Neural crest cell (in vitro differentiated cells): ENCODE results near the gene ADGRB3. TPM values are rescaled to one million over a fixed set of nuclear protein-coding genes. Genes with fewer than 3 reads are reported as not detected.

Experiments
- DNase-seq: peaks from one replicate; pipeline ENCODE4 v3.0.0; 2021; ENCODE audit warnings: low read depth, mixed read lengths, low spot score
- H3K27ac Mint-ChIP-seq: one replicate; pipeline ENCODE4 v1.8.0; 2021; ENCODE audit warnings: mild to moderate bottlenecking, mixed read lengths; ENCODE audit not compliant: unreplicated experiment
- H3K27me3 Mint-ChIP-seq: 2 replicates; pipeline ENCODE4 v1.8.0; 2021; ENCODE audit warnings: low read depth, mild to moderate bottlenecking, mixed read lengths
- H3K36me3 Mint-ChIP-seq: 2 replicates; pipeline ENCODE4 v1.8.0; 2021; ENCODE audit warnings: low read depth, mild to moderate bottlenecking, mixed read lengths
- H3K4me1 Mint-ChIP-seq: 2 replicates; pipeline ENCODE4 v1.8.0; 2021; ENCODE audit warnings: mixed read lengths
- H3K4me3 Mint-ChIP-seq: one replicate; pipeline ENCODE4 v1.8.0; 2021; ENCODE audit warnings: mild to moderate bottlenecking, mixed read lengths
- H3K9me3 Mint-ChIP-seq: 2 replicates; pipeline ENCODE4 v1.8.0; 2021; ENCODE audit warnings: mixed read lengths
- total RNA-seq: library from RNA; stranded (reverse); gene quantifications from 2 replicates; pipeline ENCODE4 v1.2.1, GENCODE V29; 2021
- TF ChIP-seq, protein P1 (sequence below): fragments of 200-600 bp; sonication (generic); conservative IDR thresholded peaks from 2 replicates; pipeline ENCODE4 v1.5.0; 2021; ENCODE audit warnings: antibody characterized with exemption, mild to moderate bottlenecking

ADGRB3 gene
- total RNA-seq, 1 donor from 2014 or later = 5.1 TPM

DNA sequence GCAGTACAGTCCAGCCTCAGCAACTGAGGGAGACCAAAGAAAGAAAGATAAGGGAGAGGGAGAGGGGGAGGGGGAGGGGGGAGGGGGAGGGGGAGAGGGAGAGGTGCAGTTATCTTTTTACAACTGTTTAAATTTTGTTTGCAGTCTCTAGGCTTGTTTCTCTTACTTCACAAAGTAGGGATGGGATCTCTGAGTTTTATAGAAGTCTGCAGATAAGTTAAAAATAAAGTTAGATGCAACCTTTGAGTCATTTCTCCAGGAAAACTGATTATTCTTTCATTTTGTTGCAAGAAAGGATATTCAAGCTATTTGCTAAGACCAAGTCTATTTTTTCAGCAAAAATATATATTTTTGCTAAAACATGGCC is 487.3 kb downstream of the ADGRB3 start:
- H3K9me3 Mint-ChIP-seq = peaks cover 7% of the 10 kb centered on the region
- no peak overlapping the region for H3K27ac Mint-ChIP-seq
- no peak for DNase-seq
- no peak overlapping the region for H3K4me3 Mint-ChIP-seq
- peaks cover 5% of the 10 kb centered on the region for H3K4me1 Mint-ChIP-seq
- TF ChIP-seq, protein P1, sequence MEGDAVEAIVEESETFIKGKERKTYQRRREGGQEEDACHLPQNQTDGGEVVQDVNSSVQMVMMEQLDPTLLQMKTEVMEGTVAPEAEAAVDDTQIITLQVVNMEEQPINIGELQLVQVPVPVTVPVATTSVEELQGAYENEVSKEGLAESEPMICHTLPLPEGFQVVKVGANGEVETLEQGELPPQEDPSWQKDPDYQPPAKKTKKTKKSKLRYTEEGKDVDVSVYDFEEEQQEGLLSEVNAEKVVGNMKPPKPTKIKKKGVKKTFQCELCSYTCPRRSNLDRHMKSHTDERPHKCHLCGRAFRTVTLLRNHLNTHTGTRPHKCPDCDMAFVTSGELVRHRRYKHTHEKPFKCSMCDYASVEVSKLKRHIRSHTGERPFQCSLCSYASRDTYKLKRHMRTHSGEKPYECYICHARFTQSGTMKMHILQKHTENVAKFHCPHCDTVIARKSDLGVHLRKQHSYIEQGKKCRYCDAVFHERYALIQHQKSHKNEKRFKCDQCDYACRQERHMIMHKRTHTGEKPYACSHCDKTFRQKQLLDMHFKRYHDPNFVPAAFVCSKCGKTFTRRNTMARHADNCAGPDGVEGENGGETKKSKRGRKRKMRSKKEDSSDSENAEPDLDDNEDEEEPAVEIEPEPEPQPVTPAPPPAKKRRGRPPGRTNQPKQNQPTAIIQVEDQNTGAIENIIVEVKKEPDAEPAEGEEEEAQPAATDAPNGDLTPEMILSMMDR = no peak
- H3K36me3 Mint-ChIP-seq = peaks cover 7% of the 10 kb centered on the region
- no peaks in the 10 kb centered on the region for H3K27me3 Mint-ChIP-seq

DNA sequence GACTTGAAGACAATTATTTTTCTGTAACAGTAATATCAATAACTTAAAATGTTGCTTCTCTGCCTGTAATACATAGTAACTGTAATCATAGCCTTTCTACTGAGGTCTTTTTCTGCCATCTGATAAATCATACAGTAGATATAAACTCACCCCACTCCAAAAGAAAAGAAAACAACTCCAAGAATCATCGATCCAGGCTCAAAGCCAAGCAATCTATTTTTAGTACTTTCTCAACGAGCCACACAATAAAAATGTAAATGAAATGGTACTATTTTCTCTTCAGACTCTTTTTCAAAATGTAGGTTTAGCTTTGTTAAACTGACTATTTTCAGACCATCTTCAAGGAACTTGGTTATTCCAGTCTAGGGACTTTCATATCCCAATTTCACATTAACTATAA is 493.3 kb downstream of the ADGRB3 start:
- no peak overlapping the region for H3K4me3 Mint-ChIP-seq
- peaks cover 11% of the 10 kb centered on the region for H3K9me3 Mint-ChIP-seq
- no peak overlapping the region for H3K27ac Mint-ChIP-seq
- peaks cover 5% of the 10 kb centered on the region for H3K4me1 Mint-ChIP-seq
- TF ChIP-seq, protein P1 = no peak
- H3K27me3 Mint-ChIP-seq = no peaks in the 10 kb centered on the region
- DNase-seq = no peak
- no peaks in the 10 kb centered on the region for H3K36me3 Mint-ChIP-seq

DNA sequence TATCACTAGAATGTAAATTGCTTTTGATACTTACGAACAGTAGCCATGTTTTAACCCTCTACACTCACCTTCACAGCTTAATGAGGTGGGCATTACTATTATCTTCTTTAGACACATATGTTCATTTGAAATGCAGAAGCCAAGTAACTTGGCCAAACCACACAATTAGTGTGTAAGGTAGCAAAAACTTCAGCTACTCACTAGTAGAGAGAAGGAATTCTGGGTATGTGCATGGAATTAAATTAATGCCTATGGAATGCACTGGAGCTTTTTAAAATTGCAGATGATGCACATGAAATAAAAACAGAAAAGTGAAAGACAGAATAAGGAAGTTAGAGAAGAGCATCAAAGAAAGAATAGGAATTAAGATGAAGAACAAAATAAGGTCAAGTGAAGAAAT is 494.0 kb downstream of the ADGRB3 start:
- TF ChIP-seq, protein P1 = no peak
- H3K4me3 Mint-ChIP-seq = no peak overlapping the region
- H3K36me3 Mint-ChIP-seq = no peaks in the 10 kb centered on the region
- no peak for DNase-seq
- peaks cover 11% of the 10 kb centered on the region for H3K9me3 Mint-ChIP-seq
- peaks cover 5% of the 10 kb centered on the region for H3K4me1 Mint-ChIP-seq
- no peak overlapping the region for H3K27ac Mint-ChIP-seq
- H3K27me3 Mint-ChIP-seq = no peaks in the 10 kb centered on the region

DNA sequence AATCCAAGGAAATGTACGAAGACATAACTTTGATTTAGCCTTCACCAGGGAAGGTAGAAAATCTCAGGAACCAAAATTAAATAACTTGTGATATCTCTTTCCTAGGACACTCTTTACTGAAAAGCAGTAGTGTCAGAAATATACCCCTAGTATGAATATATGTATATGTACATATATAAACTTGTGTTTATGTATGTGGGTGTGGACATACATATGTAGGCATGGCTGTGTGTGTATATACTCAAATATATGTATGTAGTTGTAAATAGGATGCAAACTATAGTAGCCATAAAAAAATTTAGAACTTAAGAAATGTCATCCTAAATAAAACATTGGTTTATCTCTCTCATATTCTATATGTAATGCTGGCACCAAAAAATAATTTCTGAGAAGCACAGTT is 500.8 kb downstream of the ADGRB3 start:
- no peaks in the 10 kb centered on the region for H3K4me1 Mint-ChIP-seq
- H3K27me3 Mint-ChIP-seq = no peaks in the 10 kb centered on the region
- no peak overlapping the region for H3K4me3 Mint-ChIP-seq
- TF ChIP-seq, protein P1 = no peak
- H3K9me3 Mint-ChIP-seq = peaks cover 8% of the 10 kb centered on the region
- DNase-seq = no peak
- H3K27ac Mint-ChIP-seq = no peak overlapping the region
- H3K36me3 Mint-ChIP-seq = no peaks in the 10 kb centered on the region

DNA sequence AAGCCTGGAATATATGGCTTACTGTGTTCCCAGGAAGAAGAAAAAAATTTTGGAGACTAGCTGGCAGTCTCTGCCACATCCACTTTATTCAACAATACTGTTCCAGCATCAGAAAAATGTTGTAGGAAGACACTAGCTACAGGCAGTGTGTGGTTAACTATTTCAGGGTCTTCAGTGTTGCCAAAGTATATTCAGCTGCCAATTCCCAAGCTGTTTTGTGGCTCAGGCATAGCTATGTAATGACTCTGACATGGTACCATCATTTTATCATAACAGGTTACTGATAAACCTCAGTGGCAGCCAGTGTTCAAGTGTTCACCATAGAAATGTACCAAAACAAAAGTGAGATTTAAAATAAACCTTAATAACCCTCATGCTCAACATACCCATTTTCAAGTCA is 503.1 kb downstream of the ADGRB3 start:
- TF ChIP-seq, protein P1 = no peak
- Mint-ChIP-seq H3K4me1 (no peaks in the 10 kb centered on the region), H3K36me3 (no peaks in the 10 kb centered on the region), H3K9me3 (peaks cover 2% of the 10 kb centered on the region), H3K27ac (no peak overlapping the region), H3K27me3 (no peaks in the 10 kb centered on the region), H3K4me3 (no peak overlapping the region)
- no peak for DNase-seq
